HCT116 (cell line): ENCODE measurements around the gene DCUN1D2. TPM values are rescaled to one million over a fixed set of nuclear protein-coding genes. Genes with fewer than 3 reads are reported as not detected.
"Not testable (repeated sequence)": the region's sequence is repeated elsewhere in the genome, so short reads cannot be mapped to it uniquely, and the experiment has no call there.

ENCODE experiments used
- ATAC-seq: fragments of 200-7000 bp; cut with Tn5 transposase; 2 replicates; pipeline ENCODE4 v1.9.1; 2020; ENCODE audit warnings: mild to moderate bottlenecking, moderate library complexity
- BruUV-seq: library from RNA; stranded (reverse); fragments of 400-500 nt; replicated peaks from 2 replicates; lab custom pipeline; 2021; lab: Mats Ljungman, UMichigan
- CTCF ChIA-PET: fragments of 300-600 bp; sonication (Branson Sonifier 250); formaldehyde crosslinking; loops from one replicate; lab custom pipeline; 2021; ENCODE audit warnings: antibody characterized with exemption; lab: Charles Lee
- POLR2A ChIA-PET: fragments of 300-600, 350-600 bp; sonication (Branson Sonifier 250); formaldehyde crosslinking; loops from one replicate; lab custom pipeline; 2021; ENCODE audit warnings: antibody characterized with exemption; lab: Charles Lee
- RAD21 ChIA-PET, 2 experiments: fragments of 300-600 bp; sonication (Branson Sonifier 250); formaldehyde crosslinking; loops; one replicate each; lab custom pipeline; 2023; ENCODE audit warnings: low total read pairs in 2 of 2; ENCODE audit not compliant: uncharacterized antibody in 2 of 2, unreplicated experiment in 2 of 2, low non-redundant PET in 1 of 2; lab: Charles Lee
- DNase-seq: peaks from one replicate; pipeline ENCODE4 v3.0.0-alpha.2; 2010; ENCODE audit warnings: low read depth, low spot score
- H2AFZ ChIP-seq: fragments of 200-600 bp; shearing (Covaris generic), sonication (generic); 2 replicates; pipeline ENCODE4 v1.6.1; 2017; ENCODE audit warnings: low read depth, mixed run types, mixed read lengths, antibody characterized with exemption, low read length; ENCODE audit not compliant: poor library complexity, severe bottlenecking
- H3K27ac ChIP-seq: 2 replicates; pipeline ENCODE4 v1.5.1; 2012; ENCODE audit warnings: low read depth, low read length
- H3K27me3 ChIP-seq: fragments of 200-600 bp; sonication (generic); 2 replicates; pipeline ENCODE4 v1.6.1; 2016; ENCODE audit warnings: mixed run types, low read length, mixed read lengths; ENCODE audit not compliant: insufficient read depth
- H3K36me3 ChIP-seq, 2 experiments: fragments of 200-500 bp in 1 of 2; fragments of 200-600 bp in 1 of 2; sonication (Bioruptor generic) in 1 of 2; sonication (generic) in 1 of 2; 2 replicates each; pipeline versions ENCODE4 v1.5.1 to v1.6.1; 2014 to 2016; ENCODE audit warnings: low read length in 2 of 2, inconsistent platforms in 1 of 2, mixed read lengths in 1 of 2, mixed run types in 1 of 2; ENCODE audit not compliant: insufficient read depth in 2 of 2, control insufficient read depth in 1 of 2
- H3K4me1 ChIP-seq, 2 experiments: fragments of 200-600 bp in 1 of 2; sonication (generic) in 1 of 2; 2 replicates each; pipeline versions ENCODE4 v1.5.1 to v1.6.1; 2012 to 2017; ENCODE audit warnings: low read length in 2 of 2, inconsistent platforms in 1 of 2, mild to moderate bottlenecking in 1 of 2, mixed read lengths in 1 of 2, mixed run types in 1 of 2, moderate library complexity in 1 of 2; ENCODE audit not compliant: insufficient read depth in 2 of 2, control insufficient read depth in 1 of 2
- H3K4me2 ChIP-seq: fragments of 200-600 bp; sonication (generic); 2 replicates; pipeline ENCODE4 v1.6.1; 2017; ENCODE audit warnings: mixed run types, low read length, mixed read lengths
- H3K4me3 ChIP-seq, 2 experiments: fragments of 200-600 bp in 1 of 2; sonication (generic) in 1 of 2; replicated peaks in 1 of 2; 2 replicates each; pipeline ENCODE4 v1.5.1; 2011 to 2016; ENCODE audit warnings: low read length in 2 of 2, control low read depth in 1 of 2, low read depth in 1 of 2, mild to moderate bottlenecking in 1 of 2, mixed read lengths in 1 of 2, mixed run types in 1 of 2
- H3K79me2 ChIP-seq: fragments of 200-600 bp; sonication (generic); 2 replicates; pipeline ENCODE4 v1.6.1; 2017; ENCODE audit warnings: mild to moderate bottlenecking, mixed run types, low read length, moderate library complexity, mixed read lengths; ENCODE audit not compliant: insufficient read depth
- H3K9ac ChIP-seq: fragments of 200-600 bp; sonication (generic); 2 replicates; pipeline ENCODE4 v1.6.1; 2016; ENCODE audit warnings: low read length, mixed read lengths
- H3K9me2 ChIP-seq: fragments of 200-600 bp; sonication (generic), shearing (Covaris generic); 2 replicates; pipeline ENCODE4 v1.6.1; 2017; ENCODE audit warnings: mixed run types, mild to moderate bottlenecking, moderate library complexity; ENCODE audit not compliant: insufficient read depth
- H3K9me3 ChIP-seq, 2 experiments: fragments of 200-500 bp in 1 of 2; fragments of 200-600 bp in 1 of 2; sonication (Bioruptor generic) in 1 of 2; sonication (generic) in 1 of 2; 2 replicates each; pipeline ENCODE4 v1.6.1; 2014 to 2017; ENCODE audit warnings: low read length in 2 of 2, mixed read lengths in 2 of 2, inconsistent platforms in 1 of 2, low read depth in 1 of 2, mild to moderate bottlenecking in 1 of 2, mixed run types in 1 of 2, moderate library complexity in 1 of 2; ENCODE audit not compliant: control insufficient read depth in 1 of 2, insufficient read depth in 1 of 2
- H4K20me1 ChIP-seq: fragments of 200-600 bp; sonication (generic), shearing (Covaris generic); 2 replicates; pipeline ENCODE4 v1.6.1; 2017; ENCODE audit warnings: mixed run types, mild to moderate bottlenecking, moderate library complexity; ENCODE audit not compliant: insufficient read depth
- CEBPB ChIP-seq: IDR thresholded peaks from 2 replicates; pipeline ENCODE4 v1.6.1; 2012; ENCODE audit warnings: low read depth
- EGR1 ChIP-seq: IDR thresholded peaks from 2 replicates; pipeline ENCODE4 v1.6.1; 2012; ENCODE audit warnings: low read depth
- EZH2 ChIP-seq: fragments of 200-600 bp; sonication (generic); IDR thresholded peaks from 2 replicates; pipeline ENCODE4 v1.6.1; 2017; ENCODE audit warnings: antibody characterized with exemption, mixed run types
- EZH2phosphoT487 ChIP-seq: fragments of 200-600 bp; IDR thresholded peaks from 2 replicates; pipeline ENCODE4 v1.6.1; 2018; ENCODE audit warnings: antibody characterized with exemption, borderline replicate concordance
- FOSL1 ChIP-seq: IDR thresholded peaks from 2 replicates; pipeline ENCODE4 v1.6.1; 2012; ENCODE audit warnings: low read depth
- POLR2A ChIP-seq: IDR thresholded peaks from 2 replicates; pipeline ENCODE4 v1.7.0; 2011; ENCODE audit warnings: borderline replicate concordance; ENCODE audit not compliant: insufficient read depth, insufficient read length; ENCODE audit errors: extremely low read depth
- intact Hi-C: fragments of 100-400 bp; cut with micrococcal nuclease; formaldehyde crosslinking; loops from 2 replicates; pipeline ENCODE4 v1.10.0; 2022
- total RNA-seq: library from RNA; stranded (reverse); gene quantifications from one replicate; pipeline ENCODE4 v1.2.1, GENCODE V29; 2021; ENCODE audit not compliant: unreplicated experiment

Gene DCUN1D2
- total RNA-seq, 1 experiment from 2014 or later = 25.4 TPM

- H3K4me2 ChIP-seq, BruUV-seq, H3K4me1 ChIP-seq, H3K27me3 ChIP-seq, H3K27ac ChIP-seq, H2AFZ ChIP-seq, H3K9me3 ChIP-seq, ATAC-seq, CTCF ChIA-PET, H3K4me3 ChIP-seq, DNase-seq, intact Hi-C loops, H3K9me2 ChIP-seq, RAD21 ChIA-PET, H3K9ac ChIP-seq, POLR2A ChIA-PET, H4K20me1 ChIP-seq, H3K79me2 ChIP-seq: not testable (repeated sequence)
- H3K36me3 ChIP-seq = peaks cover 8 to 13% of the 10 kb centered on the region in 2 experiments; a peak in 3 of 4 replicates
These were observed 31.9 kb upstream of the DCUN1D2 start for GRCh38 chr13:113522438-113522837.

DNA sequence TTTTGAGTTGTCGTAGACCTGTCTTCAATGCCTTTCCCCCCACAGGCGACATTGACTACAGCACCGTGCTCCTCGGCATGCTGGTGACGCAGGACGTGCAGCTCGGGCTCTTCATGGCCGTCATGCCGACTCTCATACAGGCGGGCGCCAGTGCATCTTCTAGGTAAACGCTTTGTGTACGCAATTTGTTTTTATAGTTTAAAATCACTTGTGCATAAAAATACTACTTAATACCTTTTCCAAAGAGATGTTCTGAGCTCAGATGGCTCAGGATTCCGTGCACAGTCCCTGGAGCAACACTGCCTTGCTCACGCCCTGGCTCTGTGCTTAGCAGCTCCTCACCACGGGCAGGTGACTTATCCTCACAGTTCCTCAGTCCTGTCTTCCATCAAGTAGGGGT, 30.1 kb upstream of the DCUN1D2 start:
- no peak overlapping the region for H3K4me2 ChIP-seq
- H3K27me3 ChIP-seq = no peaks in the 10 kb centered on the region
- no peaks in the 10 kb centered on the region for H3K4me1 ChIP-seq
- DNase-seq = no peak
- H3K9me2 ChIP-seq = no peaks in the 10 kb centered on the region
- no TSS peak for BruUV-seq
- no peak for TF ChIP-seq POLR2A
- TF ChIP-seq EZH2phosphoT487 = no peak
- TF ChIP-seq EZH2 = no peak
- TF ChIP-seq FOSL1 = no peak
- no peak for TF ChIP-seq EGR1
- no peak for TF ChIP-seq CEBPB
- intact Hi-C loops = no loop called here
- CTCF ChIA-PET = no interaction called here
- H3K27ac ChIP-seq = no peak overlapping the region
- RAD21 ChIA-PET = no interaction called here
- H3K79me2 ChIP-seq = peaks cover 10% of the 10 kb centered on the region
- no peaks in the 10 kb centered on the region for H3K9me3 ChIP-seq
- no peak for ATAC-seq
- H3K4me3 ChIP-seq = no peak overlapping the region
- H3K36me3 ChIP-seq = peaks cover 10 to 12% of the 10 kb centered on the region in 2 experiments; a peak in 3 of 4 replicates
- H3K9ac ChIP-seq = no peak overlapping the region
- no peak overlapping the region for H2AFZ ChIP-seq
- no peaks in the 10 kb centered on the region for H4K20me1 ChIP-seq
- POLR2A ChIA-PET = no interaction called here
